Breast epithelium (tissue), 3 donors: ENCODE data around the gene CDH23.

ENCODE experiments used
- POLR2AphosphoS5 ChIP-seq, 3 donors: sonication (generic); formaldehyde crosslinking; IDR thresholded peaks; one replicate each; pipeline ENCODE4 v1.6.1; 2017; ENCODE audit warnings: antibody characterized with exemption in 3 of 3
- TF ChIP-seq, protein P1 (sequence below), 3 donors: fragments of 450-650 bp; IDR thresholded peaks; one replicate each; pipeline ENCODE4 v1.5.1; 2016 to 2017; ENCODE audit warnings: antibody characterized with exemption in 3 of 3, mild to moderate bottlenecking in 3 of 3, moderate library complexity in 3 of 3

DNA sequence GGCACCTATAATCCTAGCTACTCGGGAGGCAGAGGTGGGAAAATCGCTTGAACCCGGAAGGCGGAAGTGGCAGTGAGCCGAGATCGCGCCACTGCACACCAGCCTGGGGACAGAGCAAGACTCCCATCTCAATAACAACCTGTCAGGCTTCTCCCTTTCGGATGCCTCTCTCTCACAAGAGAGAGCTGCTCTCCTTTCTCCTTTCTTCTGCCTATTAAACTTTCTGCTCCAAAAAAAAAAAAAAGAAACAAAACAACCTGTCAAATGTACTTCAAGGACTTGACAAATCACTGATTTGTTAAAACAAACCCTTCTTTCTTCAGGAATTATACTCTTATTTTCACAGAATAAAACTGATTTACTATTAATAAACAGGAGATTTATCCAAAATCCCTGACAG is 450.7 kb downstream of the CDH23 start:
- TF ChIP-seq, protein P1, sequence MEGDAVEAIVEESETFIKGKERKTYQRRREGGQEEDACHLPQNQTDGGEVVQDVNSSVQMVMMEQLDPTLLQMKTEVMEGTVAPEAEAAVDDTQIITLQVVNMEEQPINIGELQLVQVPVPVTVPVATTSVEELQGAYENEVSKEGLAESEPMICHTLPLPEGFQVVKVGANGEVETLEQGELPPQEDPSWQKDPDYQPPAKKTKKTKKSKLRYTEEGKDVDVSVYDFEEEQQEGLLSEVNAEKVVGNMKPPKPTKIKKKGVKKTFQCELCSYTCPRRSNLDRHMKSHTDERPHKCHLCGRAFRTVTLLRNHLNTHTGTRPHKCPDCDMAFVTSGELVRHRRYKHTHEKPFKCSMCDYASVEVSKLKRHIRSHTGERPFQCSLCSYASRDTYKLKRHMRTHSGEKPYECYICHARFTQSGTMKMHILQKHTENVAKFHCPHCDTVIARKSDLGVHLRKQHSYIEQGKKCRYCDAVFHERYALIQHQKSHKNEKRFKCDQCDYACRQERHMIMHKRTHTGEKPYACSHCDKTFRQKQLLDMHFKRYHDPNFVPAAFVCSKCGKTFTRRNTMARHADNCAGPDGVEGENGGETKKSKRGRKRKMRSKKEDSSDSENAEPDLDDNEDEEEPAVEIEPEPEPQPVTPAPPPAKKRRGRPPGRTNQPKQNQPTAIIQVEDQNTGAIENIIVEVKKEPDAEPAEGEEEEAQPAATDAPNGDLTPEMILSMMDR (IDR thresholded peaks at IDR 0.05): no peak
- no peak for TF ChIP-seq POLR2AphosphoS5 (IDR thresholded peaks at IDR 0.05)
